Jurkat, Clone E6-1 (cell line): Measurements from ENCODE around the gene ZNF763.
"Not testable (repeated sequence)": the region's sequence is repeated elsewhere in the genome, so short reads cannot be mapped to it uniquely, and the experiment has no call there.

Source experiments
- DNase-seq: peaks from one replicate; pipeline ENCODE4 v3.0.0-alpha.2; 2011; ENCODE audit warnings: low read depth, low spot score
- H3K4me3 ChIP-seq: 2 replicates; pipeline ENCODE4 v1.5.1; 2011; ENCODE audit warnings: mild to moderate bottlenecking, low read length, control low read depth, moderate library complexity

Gene ZNF763

DNA sequence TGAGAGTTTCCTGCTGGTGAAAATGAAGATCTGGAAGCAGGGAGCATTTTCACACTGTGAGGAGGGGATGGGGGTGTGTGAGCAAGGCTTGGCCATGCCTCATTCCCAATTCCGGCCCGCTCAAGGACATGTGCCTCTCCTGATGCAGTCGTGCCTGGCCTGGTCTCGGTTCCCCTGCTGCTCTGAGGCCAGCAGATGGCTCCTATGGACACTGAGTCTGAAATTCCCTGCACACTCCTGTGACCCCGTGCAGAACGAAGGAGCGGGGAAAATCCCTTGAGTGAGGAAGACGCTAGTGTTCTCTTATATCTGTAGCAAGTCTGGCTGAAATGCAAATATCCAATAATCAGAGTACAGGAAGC is 363 bp upstream of the ZNF763 start:
- H3K4me3 ChIP-seq: peak overlapping the region; percentile 61
- no peak for DNase-seq

DNA sequence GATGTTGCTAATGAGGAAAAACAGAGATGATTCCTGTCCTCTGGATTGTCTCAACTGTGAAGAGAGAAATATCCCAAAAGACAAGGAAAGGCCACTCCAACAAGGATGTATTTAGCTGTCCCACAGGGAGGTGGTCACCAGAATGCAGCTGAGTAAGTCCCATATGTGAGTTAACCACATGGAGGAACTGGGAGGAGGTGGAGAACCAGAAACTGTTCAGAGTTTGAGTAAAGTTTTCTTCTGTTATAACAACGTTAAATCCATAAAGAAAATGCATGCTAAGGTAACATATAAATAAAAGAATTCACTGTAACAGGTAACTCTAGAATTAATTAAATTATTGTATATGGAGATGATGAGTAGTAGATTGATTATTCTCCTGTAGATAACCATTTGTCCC is 5.3 kb downstream of the ZNF763 start:
- no peak overlapping the region for H3K4me3 ChIP-seq
- DNase-seq: no peak

DNA sequence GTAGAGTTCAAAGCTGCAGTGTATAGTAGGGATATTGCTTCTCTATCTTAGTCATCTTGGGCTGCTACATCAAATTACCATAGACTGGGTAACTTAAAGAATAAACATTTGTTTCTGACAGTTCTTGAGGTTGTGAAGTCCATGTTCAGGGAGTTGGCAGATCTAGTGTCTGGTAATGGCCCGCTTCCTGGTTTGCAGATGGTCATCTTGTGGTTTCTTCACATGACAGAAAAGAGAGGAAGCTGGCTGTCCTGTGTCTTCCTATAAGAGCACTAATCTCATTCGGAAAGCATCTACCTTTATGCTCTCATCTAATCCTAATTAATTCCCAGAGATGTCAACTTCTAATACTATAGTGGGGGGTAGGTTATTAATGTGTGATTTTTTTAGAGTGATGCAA is 6.2 kb downstream of the ZNF763 start:
- H3K4me3 ChIP-seq: no peak overlapping the region
- no peak for DNase-seq

DNA sequence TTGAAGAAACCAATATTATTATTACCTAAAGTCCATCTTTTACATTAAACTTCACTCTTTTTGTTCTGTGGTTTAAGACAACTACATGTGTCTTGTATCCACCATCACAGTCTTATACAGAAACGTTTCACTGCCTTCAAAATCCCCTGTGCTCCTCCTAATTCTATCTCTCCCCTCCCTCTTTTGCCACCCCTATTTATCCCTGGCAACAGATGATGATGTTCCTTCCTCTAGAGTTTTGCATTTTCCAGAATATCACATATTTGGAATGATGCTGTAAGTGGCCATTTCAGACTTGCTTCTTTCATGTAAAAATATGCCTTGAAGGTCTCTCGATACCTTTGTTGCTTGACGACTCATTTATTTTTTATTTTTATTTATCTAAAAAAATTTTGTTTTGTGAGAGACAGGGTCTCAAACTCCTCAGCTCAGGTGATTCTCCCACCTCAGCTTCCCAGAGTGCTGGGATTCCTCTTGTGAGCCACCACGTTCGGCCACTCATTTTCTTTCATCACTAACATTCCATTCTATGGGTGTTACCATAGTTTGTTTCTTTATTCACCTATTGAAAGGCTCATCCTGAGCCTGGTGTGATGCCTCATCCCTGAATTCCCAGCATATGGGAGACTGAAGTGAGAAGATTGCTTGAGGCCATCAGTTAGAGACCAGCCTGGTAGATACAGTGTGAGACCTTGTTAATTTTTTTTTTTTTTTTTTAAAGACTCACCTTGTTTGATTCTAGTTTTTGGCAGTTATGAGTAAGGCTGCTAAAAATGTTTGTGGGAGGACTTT is 8.4 kb downstream of the ZNF763 start:
- no peak overlapping the region for H3K4me3 ChIP-seq
- DNase-seq: no peak

DNA sequence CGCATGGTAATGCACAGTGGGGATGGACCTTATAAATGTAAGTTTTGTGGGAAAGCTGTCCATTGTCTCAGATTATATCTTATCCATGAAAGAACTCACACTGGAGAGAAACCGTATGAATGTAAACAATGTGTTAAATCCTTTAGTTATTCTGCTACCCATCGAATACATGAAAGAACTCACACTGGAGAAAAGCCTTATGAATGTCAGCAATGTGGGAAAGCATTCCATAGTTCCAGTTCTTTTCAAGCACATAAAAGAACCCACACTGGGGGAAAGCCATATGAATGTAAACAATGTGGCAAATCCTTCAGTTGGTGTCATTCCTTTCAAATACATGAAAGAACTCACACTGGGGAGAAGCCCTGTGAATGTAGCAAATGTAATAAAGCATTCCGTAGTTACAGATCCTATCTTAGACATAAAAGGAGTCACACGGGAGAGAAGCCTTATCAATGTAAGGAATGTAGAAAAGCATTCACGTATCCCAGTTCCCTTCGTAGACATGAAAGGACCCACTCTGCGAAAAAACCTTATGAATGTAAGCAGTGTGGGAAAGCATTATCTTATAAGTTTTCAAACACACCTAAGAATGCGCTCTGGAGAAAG is 13.8 kb downstream of the ZNF763 start:
- DNase-seq: no peak
- H3K4me3 ChIP-seq: no peak overlapping the region

DNA sequence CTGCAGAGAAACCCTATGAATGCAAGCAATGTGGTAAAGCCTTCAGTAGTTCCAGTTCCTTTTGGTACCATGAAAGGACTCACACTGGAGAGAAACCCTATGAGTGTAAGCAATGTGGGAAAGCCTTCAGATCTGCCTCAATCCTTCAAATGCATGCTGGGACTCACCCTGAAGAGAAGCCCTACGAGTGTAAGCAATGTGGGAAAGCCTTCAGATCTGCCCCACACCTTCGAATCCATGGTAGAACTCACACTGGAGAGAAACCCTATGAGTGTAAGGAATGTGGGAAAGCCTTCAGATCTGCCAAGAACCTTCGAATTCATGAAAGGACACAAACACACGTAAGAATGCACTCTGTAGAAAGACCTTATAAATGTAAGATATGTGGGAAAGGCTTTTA is 14.7 kb downstream of the ZNF763 start:
- H3K4me3 ChIP-seq: no peak overlapping the region
- no peak for DNase-seq

DNA sequence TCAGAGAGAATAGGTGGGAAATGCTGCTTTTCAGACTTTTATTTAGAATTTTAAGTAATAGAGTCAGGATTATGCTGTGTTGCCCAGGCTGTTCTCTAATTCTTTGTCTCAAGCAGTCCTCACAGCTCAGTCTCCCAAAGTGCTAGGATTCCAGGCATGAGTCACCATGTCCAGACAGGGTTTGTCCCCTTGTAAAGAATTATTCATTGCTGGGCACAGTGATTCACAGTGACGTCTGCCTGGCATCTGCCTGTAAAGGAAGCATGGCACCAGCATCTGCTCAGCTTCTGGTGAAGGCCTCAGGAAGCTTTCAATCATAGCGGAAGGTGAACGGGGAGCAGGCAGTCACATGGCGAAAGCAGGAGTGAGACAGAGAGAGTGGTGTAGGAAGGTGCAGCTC is 17.7 kb downstream of the ZNF763 start:
- H3K4me3 ChIP-seq: no peak overlapping the region
- no peak for DNase-seq

DNA sequence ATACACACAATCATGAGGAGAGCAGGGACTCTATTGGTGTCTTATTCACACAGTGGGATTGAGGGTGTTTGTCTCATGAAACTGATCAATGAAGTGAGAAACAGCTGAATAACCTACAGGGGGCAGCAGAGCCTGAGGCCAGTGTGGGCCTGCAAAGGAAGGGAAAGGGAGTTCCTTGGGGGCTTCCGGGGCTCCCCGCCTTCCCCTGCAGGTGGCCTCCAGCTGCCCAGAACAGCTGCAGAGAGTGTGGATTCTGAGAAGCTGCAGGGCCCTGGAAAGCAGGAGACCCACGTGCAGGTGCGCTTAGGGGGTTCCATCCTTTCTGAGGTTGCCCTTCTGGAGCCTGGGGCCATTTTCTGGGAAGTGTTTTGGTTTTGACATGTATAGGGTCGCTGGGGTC is 20.1 kb downstream of the ZNF763 start:
- no peak overlapping the region for H3K4me3 ChIP-seq
- DNase-seq: peak; percentile 54

DNA sequence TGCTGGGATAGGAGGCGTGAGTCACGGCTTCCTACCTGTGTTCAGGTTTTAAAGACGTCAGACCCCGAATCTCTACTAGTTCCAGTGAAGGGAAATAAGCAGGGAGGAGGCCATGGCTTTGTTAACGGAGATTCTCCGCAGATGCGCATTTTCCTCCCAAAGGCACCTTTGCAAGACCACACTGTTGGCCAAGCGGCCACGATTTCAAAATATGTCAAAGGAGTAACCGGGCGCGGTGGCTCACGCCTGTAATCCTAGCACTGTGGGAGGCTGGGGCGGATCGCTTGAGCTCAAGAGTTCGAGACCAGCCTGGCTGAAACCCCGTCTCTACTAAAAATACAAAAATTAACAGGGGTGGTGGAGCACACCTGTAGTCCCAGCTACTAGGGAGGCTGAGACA is 21.9 kb downstream of the ZNF763 start:
- H3K4me3 ChIP-seq: no peak overlapping the region
- no peak for DNase-seq

DNA sequence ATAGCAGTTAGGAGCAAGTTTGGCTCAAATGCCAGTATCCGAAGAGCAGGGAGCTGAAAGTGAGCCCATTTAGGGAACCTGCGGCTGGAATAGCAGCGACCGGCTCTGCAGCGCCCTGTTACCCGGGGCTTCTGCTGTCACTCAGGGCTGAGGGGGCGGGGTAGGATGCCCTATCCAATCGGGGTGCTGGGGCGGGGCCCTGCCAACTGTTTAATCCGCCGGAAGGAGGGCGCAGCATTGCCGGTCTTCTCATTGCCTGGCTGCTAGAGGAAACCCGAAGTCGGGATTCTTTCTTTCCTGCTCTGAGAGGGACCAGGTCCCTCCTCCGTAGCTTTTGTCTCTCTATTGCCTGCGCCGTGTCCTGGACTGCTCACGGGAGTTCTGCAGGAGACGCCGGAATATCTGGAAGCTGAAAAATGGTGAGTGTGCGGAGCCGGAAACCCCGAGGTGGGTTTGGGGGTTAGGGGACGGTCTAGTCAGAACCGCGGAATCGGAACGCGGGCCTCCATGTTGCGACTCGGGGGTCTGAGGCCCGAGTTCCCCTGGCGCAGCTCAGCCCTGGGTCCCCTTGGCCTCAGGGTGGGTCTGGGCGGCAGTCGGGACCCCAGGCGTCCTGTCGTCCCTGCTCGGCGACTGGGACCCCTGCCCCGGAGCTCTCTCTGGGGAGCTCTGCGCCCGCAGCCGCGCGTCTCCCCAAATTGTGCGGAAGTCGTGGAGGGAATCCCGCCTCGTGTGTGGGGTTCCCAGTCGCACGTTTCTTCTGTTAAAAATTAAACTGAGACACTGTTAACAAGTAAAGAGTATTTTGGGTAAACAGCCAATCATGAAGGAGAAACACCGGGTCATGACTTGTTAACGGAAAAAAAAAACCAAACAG is 22.8 kb downstream of the ZNF763 start:
- H3K4me3 ChIP-seq: peak overlapping the region; percentile 95
- DNase-seq: peak; percentile 94

DNA sequence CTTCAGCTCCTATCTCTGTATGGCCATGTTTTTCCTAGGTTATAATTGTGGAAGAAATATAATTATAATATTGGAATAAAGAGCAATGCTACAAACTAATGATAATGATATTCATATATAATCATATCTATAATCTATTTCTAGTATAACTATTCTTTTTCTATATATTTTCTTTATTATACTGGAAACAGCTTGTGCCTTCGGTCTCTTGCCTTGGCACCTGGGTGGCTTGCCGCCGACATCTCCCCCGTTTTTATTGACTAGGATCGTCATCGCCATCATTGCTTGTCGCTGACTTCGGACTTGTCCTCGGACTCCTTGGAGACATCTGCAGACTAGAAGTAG is 24.2 kb downstream of the ZNF763 start:
- peak overlapping the region; percentile 95 for H3K4me3 ChIP-seq
- no peak for DNase-seq

DNA sequence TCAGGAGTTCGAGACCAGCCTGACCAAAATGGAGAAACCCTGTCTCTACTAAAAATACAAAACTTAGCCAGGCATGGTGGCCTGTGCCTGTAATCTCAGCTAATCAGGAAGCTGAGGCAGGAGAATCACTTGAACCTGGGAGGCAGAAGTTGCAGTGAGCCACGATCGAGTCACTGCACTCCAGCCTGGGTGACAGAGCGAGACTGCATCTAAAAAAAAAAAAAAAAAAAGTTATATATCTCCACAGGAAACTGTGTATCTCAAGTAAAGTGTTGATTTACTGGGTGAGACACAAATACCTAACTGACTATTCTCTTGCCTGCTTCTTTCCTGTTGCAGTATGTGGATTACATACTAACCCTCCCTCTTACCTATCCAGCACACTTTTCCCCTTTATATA is 27.1 kb downstream of the ZNF763 start:
- H3K4me3 ChIP-seq, DNase-seq: not testable (repeated sequence)

DNA sequence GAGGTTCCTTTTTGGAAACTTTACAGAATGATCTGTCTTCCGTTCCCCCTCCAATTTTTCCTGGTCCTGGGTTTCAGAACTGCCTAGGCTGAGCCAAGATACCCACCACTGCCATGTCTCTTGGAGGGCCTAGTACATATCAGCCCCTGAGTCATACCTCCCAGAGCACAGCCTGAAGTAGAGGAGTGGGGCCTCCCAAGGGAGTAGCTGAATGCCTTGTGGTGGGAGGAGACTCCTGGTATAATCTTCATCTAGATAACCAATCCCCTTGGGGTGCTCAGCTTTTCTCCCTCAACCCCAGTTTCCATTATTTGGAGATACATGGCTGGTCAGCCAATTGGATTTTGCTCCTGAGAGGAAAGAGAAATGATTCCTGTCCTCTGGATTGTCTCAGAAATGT is 30.3 kb downstream of the ZNF763 start:
- DNase-seq: no peak
- H3K4me3 ChIP-seq: no peak overlapping the region

DNA sequence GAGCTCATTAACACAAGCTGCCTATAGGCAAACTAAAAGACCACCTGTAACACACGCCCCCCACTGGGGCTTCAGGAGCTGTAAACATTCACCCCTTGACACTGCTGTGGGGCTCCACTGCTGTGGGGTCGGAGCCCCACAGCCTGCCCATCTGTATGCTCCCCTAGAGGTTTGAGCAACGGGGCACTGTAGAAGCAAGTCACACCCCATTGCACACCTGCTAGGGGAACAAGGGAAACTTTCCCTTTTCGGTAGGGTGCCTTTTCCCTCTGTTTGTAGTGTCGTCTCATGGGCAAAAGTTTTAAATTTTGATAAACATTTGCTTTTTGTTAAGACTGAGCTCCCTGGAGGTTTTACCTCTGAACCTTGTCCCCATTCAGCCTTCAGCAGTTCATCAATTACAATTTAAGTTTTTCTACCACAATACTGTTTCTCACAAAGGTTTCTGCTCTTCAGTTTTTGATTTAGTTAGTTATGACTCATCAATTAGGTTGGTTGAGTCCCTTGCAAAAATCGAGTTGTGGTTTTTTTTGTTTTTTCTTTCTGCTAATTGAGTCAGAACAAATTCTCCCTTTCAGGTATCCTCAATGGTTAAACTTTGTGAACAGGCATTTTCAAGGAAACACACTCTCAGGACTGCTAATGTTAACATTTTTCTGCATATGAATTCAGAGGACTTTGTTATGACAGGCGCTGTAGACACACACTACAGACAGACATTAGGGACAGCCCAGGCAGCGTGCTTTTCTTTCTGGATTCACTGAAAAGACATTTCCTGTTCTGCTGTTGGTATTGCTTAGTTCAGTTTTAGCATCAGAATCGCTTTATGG is 35.5 kb downstream of the ZNF763 start:
- DNase-seq: no peak
- H3K4me3 ChIP-seq: no peak overlapping the region

DNA sequence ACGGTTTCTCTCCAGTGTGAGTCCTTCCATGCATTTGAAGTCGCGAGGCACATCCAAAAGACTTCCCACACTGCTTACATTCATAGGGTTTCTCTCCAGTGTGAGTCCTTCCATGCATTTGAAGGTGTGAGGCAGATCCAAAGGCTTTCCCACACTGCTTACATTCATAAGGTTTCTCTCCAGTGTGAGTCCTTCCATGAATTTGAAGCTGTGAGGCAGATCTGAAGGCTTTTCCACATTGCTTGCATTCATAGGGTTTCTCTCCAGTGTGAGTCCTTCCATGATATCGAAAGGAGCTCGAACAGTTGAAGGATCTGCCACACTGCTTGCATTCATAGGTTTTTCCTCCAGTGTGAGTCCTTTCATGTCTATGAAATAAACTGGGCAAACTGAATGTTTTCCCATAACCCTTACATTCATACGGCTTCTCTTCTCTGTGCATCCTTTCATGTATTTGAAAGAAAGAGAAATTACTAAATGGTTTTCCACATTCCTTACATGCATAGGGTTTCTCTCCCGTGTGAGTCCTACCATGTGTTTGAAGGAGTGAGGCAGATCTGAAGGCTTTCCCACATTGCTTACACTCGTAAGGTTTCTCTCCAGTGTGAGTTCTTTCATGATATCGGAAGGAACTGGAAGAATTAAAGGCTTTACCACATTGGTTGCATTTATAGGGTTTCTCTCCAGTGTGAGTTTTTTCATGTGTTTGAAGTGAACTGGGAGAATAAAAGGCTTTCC is 50.3 kb downstream of the ZNF763 start:
- DNase-seq: no peak
- no peak overlapping the region for H3K4me3 ChIP-seq

DNA sequence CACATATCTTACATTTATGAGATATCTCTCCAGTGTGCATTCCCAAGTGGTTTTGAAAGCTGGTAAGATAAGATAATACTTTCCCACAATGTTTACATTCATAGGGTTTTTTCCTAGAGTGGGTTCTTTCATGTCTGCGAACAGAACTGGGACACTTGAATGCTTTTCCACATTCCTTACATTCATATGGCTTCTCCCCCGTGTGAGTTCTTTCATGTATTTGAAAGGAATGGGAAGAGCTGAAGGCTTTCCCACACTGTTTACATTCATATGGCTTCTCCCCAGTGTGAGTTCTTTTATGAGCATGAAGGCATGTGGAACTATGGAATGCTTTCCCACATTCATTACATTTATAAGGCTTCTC is 50.9 kb downstream of the ZNF763 start:
- no peak for DNase-seq
- no peak overlapping the region for H3K4me3 ChIP-seq
